Kidney (tissue), 14 donors: ENCODE data around the gene DDX60. TPM values are rescaled to one million over a fixed set of nuclear protein-coding genes. Genes with fewer than 3 reads are reported as not detected.
A peak's percentile ranks its signal among the peaks of the same experiment; 100 is the strongest.

Experiments
- DNase-seq, 5 donors: peaks; one replicate each; pipeline ENCODE4 v3.0.0-alpha.2; 2013 to 2020
- FAIRE-seq: peaks from 2 replicates; lab custom pipeline; 2012; peaks lifted over from hg19 to GRCh38; lab: Jason Lieb, UNC
- H3K27ac ChIP-seq, 2 donors: one replicate each; pipeline ENCODE4 v1.7.0; 2013; ENCODE audit warnings: low read depth in 2 of 2, low read length in 2 of 2, inconsistent platforms in 1 of 2
- H3K27me3 ChIP-seq: one replicate; pipeline ENCODE4 v1.7.1; 2013; ENCODE audit warnings: low read length, inconsistent platforms; ENCODE audit not compliant: control insufficient read depth, insufficient read depth
- H3K36me3 ChIP-seq, 3 donors: one replicate each; pipeline versions ENCODE4 v1.7.0 to v1.7.1; 2013; ENCODE audit warnings: low read length in 3 of 3, control low read depth in 1 of 3, inconsistent platforms in 1 of 3; ENCODE audit not compliant: insufficient read depth in 3 of 3, control insufficient read depth in 2 of 3
- H3K4me1 ChIP-seq, 3 donors: one replicate each; pipeline versions ENCODE4 v1.7.0 to v1.7.1; 2013; ENCODE audit warnings: low read length in 3 of 3, inconsistent platforms in 1 of 3, low read depth in 1 of 3; ENCODE audit not compliant: control insufficient read depth in 2 of 3, insufficient read depth in 2 of 3
- H3K4me3 ChIP-seq, 3 donors: one replicate each; pipeline versions ENCODE4 v1.7.0 to v1.8.1; 2013; ENCODE audit warnings: low read length in 3 of 3, control low read depth in 1 of 3, inconsistent platforms in 1 of 3
- H3K9ac ChIP-seq, 3 donors: one replicate each; pipeline versions ENCODE4 v1.7.0 to v1.7.1; 2013; ENCODE audit warnings: low read length in 3 of 3, control low read depth in 1 of 3, inconsistent platforms in 1 of 3
- H3K9me3 ChIP-seq, 3 donors: one replicate each; pipeline versions ENCODE4 v1.7.0 to v1.7.1; 2013; ENCODE audit warnings: low read length in 3 of 3, control low read depth in 1 of 3, inconsistent platforms in 1 of 3; ENCODE audit not compliant: control insufficient read depth in 2 of 3, insufficient read depth in 1 of 3
- CTCF ChIP-seq: IDR thresholded peaks from 3 replicates; pipeline ENCODE4 v1.5.1; 2012; ENCODE audit warnings: mild to moderate bottlenecking, moderate library complexity, borderline replicate concordance; ENCODE audit not compliant: insufficient read depth; ENCODE audit errors: extremely low read depth
- intact Hi-C: fragments of 100-400 bp; cut with DNase I; formaldehyde crosslinking; loops from one replicate; pipeline ENCODE4 v1.11.1; 2022
- polyA plus RNA-seq: library from polyadenylated mRNA; stranded (reverse); fragments of 350-450 nt; fragmentation: Illumina TruSeq; extraction: RNeasy Lipid Tissue Mini Kit (QIAGEN cat#74804); gene quantifications from one replicate; pipeline ENCODE4 v1.2.3, GENCODE V29; 2014; ENCODE audit warnings: low read depth, low replicate concordance; ENCODE audit not compliant: insufficient read depth
- total RNA-seq: library from RNA; stranded (reverse); fragmentation: NEBNext Ultra II Directional; extraction: Animal tissue kit (Norgen Biotek cat#: 25700); gene quantifications from one replicate; pipeline ENCODE4 v1.2.1, GENCODE V29; 2021
- donor health status: control.
- donor health status: control.
- donor health status: control.
- donor health status: control.
- donor health status: control.
- donor health status: DM: yes; HTN: yes; CAD: no.
- donor health status: Normal renal cell carcinoma (clear cell type).

DDX60 gene
- total and polyA plus RNA-seq, 2 donors from 2014 or later, result 6.4 to 31.6 TPM

- H3K9ac ChIP-seq, result no peak overlapping the region
- H3K36me3 ChIP-seq, result no peaks in the 10 kb centered on the region
- no peak overlapping the region for H3K4me3 ChIP-seq
- H3K27ac ChIP-seq, result no peak overlapping the region
- DNase-seq (no peak), FAIRE-seq (no peak)
- no peak for TF ChIP-seq CTCF
- peaks cover 0 to 2% (median 0%) of the 10 kb centered on the region in 3 donors for H3K4me1 ChIP-seq
- H3K27me3 ChIP-seq, result no peaks in the 10 kb centered on the region
- H3K9me3 ChIP-seq, result no peaks in the 10 kb centered on the region
- intact Hi-C loops, result no loop called here
Observed at GRCh38 chr4:168321006-168321405, 2.5 kb upstream of the DDX60 start.

- H3K4me1 ChIP-seq, result peaks cover 0 to 2% (median 0%) of the 10 kb centered on the region in 3 donors
- H3K9me3 ChIP-seq, result no peaks in the 10 kb centered on the region
- FAIRE-seq, result no peak
- TF ChIP-seq CTCF, result no peak
- peak overlapping the region in 2 of 3 donors; percentile 80 to 95 for H3K4me3 ChIP-seq
- no peaks in the 10 kb centered on the region for H3K36me3 ChIP-seq
- H3K9ac ChIP-seq, result no peak overlapping the region
- no peaks in the 10 kb centered on the region for H3K27me3 ChIP-seq
- no peak overlapping the region for H3K27ac ChIP-seq
- DNase-seq, result no peak
- intact Hi-C loops, result no loop called here
Observed at GRCh38 chr4:168319486-168320019, 1.0 kb upstream of the DDX60 start.

- H3K4me1 ChIP-seq, result peaks cover 0 to 2% (median 0%) of the 10 kb centered on the region in 3 donors
- DNase-seq (no peak), FAIRE-seq (no peak)
- peak overlapping the region in 1 of 3 donors; percentile 86 for H3K9ac ChIP-seq
- H3K27me3 ChIP-seq, result no peaks in the 10 kb centered on the region
- intact Hi-C loops, result no loop called here
- H3K36me3 ChIP-seq, result no peaks in the 10 kb centered on the region
- peak overlapping the region in 2 of 3 donors; percentile 80 to 95 for H3K4me3 ChIP-seq
- no peak overlapping the region for H3K27ac ChIP-seq
- H3K9me3 ChIP-seq, result no peaks in the 10 kb centered on the region
- no peak for TF ChIP-seq CTCF
Observed at GRCh38 chr4:168317621-168318020, 931 bp downstream of the DDX60 start.

- Histone ChIP-seq H3K9me3 (no peaks in the 10 kb centered on the region), H3K4me3 (no peak overlapping the region), H3K27me3 (no peaks in the 10 kb centered on the region), H3K27ac (no peak overlapping the region), H3K4me1 (no peaks in the 10 kb centered on the region), H3K9ac (no peak overlapping the region), H3K36me3 (peaks cover 0 to 4% (median 2%) of the 10 kb centered on the region in 3 donors)
- FAIRE-seq, result no peak
- TF ChIP-seq CTCF, result no peak
- intact Hi-C loops, result no loop called here
- peak in 1 of 5 donors; percentile 42 for DNase-seq
Observed at GRCh38 chr4:168309781-168310180, 8.8 kb downstream of the DDX60 start.
